ENCODE results near the gene ZFP14.

- TF ChIP-seq CTCF (IDR thresholded peaks at IDR 0.05): no peak
- no peak for TF ChIP-seq POLR2A (IDR thresholded peaks at IDR 0.05)
These were observed 14.1 kb upstream of the ZFP14 start for GRCh38 chr19:36392916-36393673.
